NOMO-1 treated with dmso at 0.1 percent for 144 hours (cell line): ENCODE results near the gene RAB36.

ENCODE experiments used
- DNase-seq: peaks from one replicate; lab custom pipeline; 2025; ENCODE audit not compliant: unreplicated experiment; lab: John Stamatoyannopoulos, UW

Gene RAB36

GRCh38 chr22:23137468-23137867 lies 7.8 kb upstream of the RAB36 start:
- no peak for DNase-seq

- DNase-seq, result peak; percentile 84
Observed at GRCh38 chr22:23137905-23138561, 7.2 kb upstream of the RAB36 start.

DNA sequence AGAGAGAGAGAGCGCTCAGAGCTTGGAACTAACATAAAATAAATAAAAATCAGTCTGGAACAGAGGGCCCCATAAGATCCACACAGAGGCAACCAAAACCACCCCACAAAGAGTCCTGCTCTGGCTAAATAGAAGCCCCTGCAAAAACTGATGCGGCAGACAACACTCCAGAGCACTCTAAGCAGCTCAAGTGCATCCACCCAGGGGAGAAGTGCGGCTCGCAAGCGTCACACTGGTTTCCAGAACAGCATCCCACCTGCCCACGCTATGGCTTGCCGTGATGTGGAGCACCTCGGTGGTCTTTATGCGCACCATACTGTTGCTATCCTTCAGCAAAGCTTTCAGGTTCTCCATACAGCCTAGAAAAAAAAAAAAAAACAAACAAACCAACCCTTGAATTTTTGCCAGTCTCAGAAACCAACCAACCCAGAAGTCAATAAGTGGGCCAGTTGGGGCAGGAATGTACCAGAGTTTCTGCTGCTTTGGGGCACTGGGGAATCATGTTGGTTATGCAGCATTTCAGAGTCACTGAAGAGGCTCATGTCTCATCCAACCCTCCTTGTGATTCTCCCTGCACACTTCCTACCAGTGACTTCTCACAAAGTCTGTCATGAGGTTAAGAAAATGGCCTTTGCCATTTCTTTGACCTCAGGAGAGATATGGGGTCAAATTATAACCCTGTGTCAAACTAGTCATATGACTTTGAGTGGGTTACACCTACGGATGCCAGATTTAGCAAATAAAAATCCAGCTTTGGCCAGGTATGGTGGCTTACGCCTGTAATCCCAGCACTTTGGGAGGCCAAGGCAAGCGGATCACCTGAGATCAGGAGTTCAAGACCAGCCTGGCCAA lies 6.5 kb upstream of the RAB36 start:
- DNase-seq, result no peak

DNA sequence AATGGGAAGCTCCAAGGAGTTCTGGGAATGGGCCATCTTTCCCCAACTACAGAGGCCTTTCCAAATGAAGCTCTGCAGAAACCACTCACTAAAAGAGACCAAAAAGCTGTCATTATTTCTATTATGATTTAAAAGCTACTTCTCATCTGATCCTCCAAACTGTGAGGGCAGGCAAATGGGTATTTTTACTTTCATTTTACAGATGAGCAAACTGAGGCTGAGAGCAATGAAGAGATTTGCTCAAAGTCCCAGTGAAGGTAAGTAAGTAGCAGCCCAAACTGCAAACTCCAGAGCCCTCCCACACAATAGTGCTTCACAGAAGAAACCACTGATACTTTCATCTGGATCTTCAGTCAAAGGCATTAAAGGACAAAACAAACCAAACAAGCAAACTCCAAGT lies 4.9 kb upstream of the RAB36 start:
- no peak for DNase-seq

- DNase-seq, result no peak
Observed at GRCh38 chr22:23142546-23143105, 2.7 kb upstream of the RAB36 start.

GRCh38 chr22:23143119-23143518 lies 2.2 kb upstream of the RAB36 start:
- DNase-seq, result no peak

DNA sequence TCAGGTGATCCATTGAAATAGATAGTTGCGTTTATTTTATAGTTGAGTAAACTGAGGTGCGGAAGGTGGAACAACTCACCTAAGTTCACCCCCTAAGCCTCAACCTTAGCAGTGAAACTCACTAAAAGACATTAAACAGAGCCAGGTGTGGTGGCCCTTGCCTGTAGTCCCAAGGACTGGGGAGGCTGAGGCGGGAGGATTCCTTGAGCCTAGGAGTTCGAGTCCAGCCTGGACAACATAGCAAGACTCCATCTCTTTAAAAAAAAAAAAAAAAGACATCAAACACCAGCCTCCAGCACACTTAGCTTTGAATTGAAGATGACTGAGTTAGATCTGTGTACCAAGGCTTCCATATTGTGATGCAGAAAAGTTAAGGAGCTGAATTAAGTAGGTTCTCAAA lies 845 bp upstream of the RAB36 start:
- DNase-seq, result no peak

DNA sequence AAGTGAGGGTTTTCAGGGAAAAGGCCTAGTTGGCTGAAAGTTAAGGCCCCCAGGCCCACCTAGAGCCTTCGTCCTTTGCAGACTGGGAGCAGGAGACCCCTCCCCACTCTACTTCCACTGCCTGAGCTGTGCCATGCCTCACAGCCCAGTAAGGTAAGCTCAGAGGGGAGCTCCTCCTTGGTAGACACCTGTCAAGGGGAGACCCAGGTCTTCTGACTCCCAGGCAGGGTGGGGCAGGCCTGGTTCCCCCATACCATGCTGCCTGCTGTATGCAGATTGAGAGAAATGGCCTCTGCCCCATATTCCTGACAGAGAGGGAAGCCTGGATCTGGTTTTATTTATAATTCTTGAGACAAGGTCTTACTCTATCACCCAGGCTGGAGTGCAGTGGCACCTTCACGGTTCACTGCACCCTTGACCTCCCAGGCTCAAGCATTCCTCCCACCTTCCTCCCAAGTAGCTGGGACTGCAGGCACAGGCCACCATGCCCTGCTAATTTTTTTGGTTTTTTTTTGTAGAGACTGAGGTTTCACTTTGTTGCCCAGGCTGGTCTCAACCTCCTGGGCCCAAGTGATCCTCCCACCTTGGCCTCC lies 697 bp downstream of the RAB36 start:
- DNase-seq, result no peak

GRCh38 chr22:23146478-23147205 lies 1.4 kb downstream of the RAB36 start:
- no peak for DNase-seq

GRCh38 chr22:23147617-23148387 lies 2.5 kb downstream of the RAB36 start:
- no peak for DNase-seq

- DNase-seq, result no peak
Observed at GRCh38 chr22:23149743-23150238, 4.5 kb downstream of the RAB36 start.

DNA sequence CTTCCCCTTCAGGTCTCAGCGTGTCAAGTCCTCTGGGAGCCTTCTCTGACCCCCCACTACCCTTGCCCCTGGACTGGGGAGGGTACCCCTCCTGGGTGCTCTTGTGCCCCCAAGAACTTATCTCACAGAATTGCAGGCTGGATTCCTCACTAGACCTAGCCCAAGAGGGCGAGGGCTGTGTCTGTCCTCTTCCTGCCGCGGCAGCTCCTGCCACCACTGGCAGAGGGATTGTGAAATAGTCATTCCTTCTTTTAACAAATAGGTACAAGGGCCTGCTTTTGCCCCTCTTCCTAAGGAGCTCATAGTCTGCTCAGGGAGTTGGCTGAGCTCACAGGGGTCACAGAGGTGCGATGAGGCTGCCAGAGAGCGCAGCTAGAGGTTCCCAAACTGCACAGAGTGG lies 5.5 kb downstream of the RAB36 start:
- DNase-seq, result no peak

DNA sequence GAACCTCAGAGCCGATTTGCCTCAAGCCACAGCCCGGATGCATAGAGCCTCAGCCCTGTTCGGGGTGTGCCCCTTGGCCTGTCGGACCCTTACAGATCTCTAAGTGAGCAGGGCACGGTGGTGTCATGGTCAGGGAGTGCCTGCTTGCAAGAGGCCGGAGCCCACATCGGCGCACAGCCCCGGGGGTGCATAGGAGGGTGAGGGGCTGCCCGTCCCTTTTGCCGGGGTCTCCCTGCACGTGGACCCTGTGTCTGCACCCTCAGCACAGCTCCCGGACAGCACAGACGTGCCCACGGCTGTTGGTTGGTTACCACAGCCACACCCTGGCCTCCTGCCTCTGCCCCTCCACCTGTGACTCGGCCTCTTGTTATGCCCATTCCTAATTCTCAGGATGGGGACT lies 6.5 kb downstream of the RAB36 start:
- DNase-seq, result no peak

- peak; percentile 62 for DNase-seq
Observed at GRCh38 chr22:23152238-23153114, 7.2 kb downstream of the RAB36 start.

DNA sequence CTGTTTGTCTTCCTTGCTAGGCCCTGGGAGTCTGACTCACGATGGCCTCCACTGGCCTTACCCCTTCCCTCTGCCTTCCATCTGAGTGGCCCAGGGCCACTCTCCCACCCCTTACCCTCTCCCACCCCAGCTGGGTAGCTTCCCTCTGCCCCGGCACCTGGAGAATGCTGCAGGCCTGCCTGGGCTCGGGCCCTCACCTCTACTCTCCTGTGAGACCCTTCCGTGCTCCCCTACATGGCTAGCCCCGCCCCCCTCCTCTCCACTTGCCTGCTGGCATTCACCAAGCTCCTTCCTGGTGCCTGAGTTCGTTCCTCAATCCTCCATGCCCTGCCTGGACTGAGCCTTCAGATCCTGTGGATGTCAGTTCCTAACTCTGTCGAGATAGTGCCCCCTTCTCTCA lies 8.7 kb downstream of the RAB36 start:
- DNase-seq, result no peak

DNA sequence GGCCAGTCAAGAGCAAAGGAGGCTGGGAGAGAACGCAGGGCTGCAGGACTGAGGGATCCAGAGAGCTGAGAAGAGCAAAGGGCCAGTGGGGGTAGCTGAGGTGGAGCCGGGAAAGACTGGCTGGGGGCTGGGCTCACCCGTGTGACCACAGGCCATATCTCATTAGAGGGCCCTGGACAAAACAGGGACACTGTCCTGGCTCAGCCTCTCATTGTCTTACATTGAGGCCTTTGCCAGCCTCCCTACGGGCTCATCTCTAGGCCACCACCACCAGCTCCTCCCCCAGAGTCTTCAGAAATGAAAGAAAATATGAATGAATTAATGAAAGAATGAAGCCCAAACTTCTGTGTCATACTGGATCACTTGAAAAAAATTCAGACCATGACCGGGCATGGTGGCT lies 9.2 kb downstream of the RAB36 start:
- no peak for DNase-seq

- DNase-seq, result no peak
Observed at GRCh38 chr22:23155143-23155542, 9.9 kb downstream of the RAB36 start.

- no peak for DNase-seq
Observed at GRCh38 chr22:23155831-23156230, 10.6 kb downstream of the RAB36 start.

DNA sequence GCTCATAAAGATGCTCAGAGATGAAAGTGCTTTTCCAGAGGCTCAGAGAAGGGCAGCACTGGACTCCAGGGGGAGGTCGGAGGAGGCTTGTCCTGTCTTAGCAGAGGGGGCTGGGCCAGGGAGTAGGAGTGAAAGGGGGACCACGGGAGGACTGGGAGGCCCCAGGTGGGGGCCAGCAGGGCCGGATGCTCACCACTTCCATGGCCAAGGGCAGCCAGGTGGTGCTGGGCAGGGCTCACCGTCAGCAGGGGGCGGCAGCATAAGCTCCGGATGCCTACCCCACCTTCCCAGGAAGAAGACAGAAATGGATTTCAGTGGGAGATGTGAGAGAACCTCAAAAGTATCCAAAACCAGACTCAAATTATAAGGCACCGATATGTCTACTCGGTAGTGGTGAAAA lies 11.0 kb downstream of the RAB36 start:
- DNase-seq, result no peak
